HFF-Myc (cell line): Measurements from ENCODE around the gene SLAMF8.

Experiments used
- DNase-seq: peaks from one replicate; pipeline ENCODE4 v3.0.0-alpha.2; 2011; ENCODE audit warnings: low read depth; ENCODE audit errors: extremely low read depth
- H3K4me3 ChIP-seq: replicated peaks from 2 replicates; pipeline ENCODE4 v1.5.1; 2011; ENCODE audit warnings: low read depth, mild to moderate bottlenecking, control low read depth, low read length
- TF ChIP-seq, protein P1 (sequence below): IDR thresholded peaks from 2 replicates; pipeline ENCODE4 v1.5.1; 2012; ENCODE audit warnings: mild to moderate bottlenecking, low read depth, low read length, control low read depth; ENCODE audit errors: missing control alignments

Gene SLAMF8

DNA sequence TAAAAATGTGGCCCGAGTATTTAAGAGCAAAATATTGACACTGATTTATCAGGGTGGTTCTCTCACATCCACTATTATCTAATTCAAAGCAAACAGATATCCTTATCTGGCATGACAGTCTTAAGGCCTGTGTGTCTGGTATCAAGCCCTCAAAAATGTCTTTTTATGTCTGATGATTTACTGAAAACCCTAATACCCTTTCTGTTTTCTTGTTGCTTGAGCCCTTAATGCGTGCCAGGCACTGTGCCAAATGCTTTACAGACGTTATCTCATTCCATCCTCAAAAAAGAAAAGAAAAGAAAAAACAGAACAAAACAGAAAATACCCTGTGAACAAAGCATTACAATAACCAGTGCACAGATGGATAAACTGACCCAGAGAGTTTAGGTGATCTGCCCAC, 40.2 kb upstream of the SLAMF8 start:
- TF ChIP-seq, protein P1, sequence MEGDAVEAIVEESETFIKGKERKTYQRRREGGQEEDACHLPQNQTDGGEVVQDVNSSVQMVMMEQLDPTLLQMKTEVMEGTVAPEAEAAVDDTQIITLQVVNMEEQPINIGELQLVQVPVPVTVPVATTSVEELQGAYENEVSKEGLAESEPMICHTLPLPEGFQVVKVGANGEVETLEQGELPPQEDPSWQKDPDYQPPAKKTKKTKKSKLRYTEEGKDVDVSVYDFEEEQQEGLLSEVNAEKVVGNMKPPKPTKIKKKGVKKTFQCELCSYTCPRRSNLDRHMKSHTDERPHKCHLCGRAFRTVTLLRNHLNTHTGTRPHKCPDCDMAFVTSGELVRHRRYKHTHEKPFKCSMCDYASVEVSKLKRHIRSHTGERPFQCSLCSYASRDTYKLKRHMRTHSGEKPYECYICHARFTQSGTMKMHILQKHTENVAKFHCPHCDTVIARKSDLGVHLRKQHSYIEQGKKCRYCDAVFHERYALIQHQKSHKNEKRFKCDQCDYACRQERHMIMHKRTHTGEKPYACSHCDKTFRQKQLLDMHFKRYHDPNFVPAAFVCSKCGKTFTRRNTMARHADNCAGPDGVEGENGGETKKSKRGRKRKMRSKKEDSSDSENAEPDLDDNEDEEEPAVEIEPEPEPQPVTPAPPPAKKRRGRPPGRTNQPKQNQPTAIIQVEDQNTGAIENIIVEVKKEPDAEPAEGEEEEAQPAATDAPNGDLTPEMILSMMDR: no peak
- no peak for DNase-seq
- H3K4me3 ChIP-seq: no peak overlapping the region

DNA sequence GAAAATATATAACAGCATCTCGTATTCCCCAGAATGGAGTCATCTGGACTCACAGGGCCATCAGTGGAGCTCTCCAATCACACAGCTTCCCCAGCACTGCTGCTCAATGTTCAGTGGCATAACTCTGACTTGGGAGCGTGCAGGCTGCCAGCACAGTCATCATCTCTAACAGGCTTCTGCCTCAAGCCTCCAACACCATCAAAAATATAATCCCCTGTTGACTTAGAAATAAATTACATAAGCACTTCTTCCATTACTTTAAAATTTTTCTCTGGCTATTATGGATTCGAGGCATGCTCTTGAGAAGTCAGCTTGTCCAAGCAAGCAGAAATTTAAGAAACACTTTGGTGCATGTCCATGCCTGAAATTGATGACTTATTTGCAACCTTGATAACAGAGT, 39.7 kb upstream of the SLAMF8 start:
- H3K4me3 ChIP-seq: no peak overlapping the region
- no peak for DNase-seq
- TF ChIP-seq, protein P1: no peak

- no peak overlapping the region for H3K4me3 ChIP-seq
- DNase-seq: no peak
- TF ChIP-seq, protein P1: peak; percentile 51
Measured at GRCh38 chr1:159790237-159790917, 36.3 kb upstream of the SLAMF8 start.

- TF ChIP-seq, protein P1: no peak
- H3K4me3 ChIP-seq: no peak overlapping the region
- DNase-seq: no peak
Measured at GRCh38 chr1:159791031-159791430, 35.6 kb upstream of the SLAMF8 start.

- TF ChIP-seq, protein P1: no peak
- no peak for DNase-seq
- no peak overlapping the region for H3K4me3 ChIP-seq
Measured at GRCh38 chr1:159791461-159791860, 35.2 kb upstream of the SLAMF8 start.

DNA sequence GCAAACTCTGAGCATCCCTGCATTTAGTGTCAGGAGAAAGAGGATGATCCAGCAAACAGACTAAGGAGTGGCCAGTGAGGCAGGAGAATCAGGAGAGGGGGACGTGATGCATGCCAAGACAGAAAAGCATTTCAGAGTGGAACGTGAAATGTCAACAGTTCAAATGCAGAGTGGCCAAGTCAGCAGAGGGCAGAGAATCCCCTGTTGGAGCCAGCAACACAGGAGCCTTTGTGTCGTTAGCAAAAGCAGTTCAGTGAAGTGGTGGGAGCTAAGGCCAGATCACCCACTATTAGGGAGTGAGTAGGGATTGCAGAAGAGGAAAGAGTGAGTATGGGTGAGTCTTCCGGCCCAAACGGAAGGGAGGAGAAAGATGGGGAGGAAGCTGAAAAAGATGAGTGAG, 31.1 kb upstream of the SLAMF8 start:
- TF ChIP-seq, protein P1: no peak
- H3K4me3 ChIP-seq: no peak overlapping the region
- no peak for DNase-seq

DNA sequence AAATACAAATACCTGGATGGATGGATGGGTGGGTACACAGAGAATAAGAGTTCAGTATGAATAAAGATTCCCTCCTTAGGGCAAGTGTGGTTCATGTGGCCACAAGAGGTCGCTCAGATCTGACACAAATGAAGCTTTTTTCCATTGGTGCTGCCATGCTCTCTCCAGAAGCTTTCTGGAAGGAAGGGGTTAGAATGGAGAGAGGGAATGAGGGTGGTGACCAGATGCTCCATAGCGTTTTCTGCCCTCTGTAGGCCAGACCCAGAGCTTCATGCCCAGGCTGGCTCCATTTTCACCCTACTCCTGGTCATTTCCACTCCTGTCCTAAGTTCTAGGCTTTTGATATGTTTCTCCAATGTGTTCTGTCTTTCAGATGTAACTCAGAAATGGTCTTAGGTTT, 27.8 kb upstream of the SLAMF8 start:
- TF ChIP-seq, protein P1: peak; percentile 83
- peak; percentile 82 for DNase-seq
- no peak overlapping the region for H3K4me3 ChIP-seq
